Hepatocyte (in vitro differentiated cells): ENCODE results near the gene NDST3. TPM values are rescaled to one million over a fixed set of nuclear protein-coding genes. Genes with fewer than 3 reads are reported as not detected.

Experiments
- DNase-seq: peaks from one replicate; pipeline ENCODE4 v3.0.0-alpha.2; 2016; ENCODE audit warnings: low spot score
- H2AFZ ChIP-seq: fragments of 200-600 bp; sonication (generic); 2 replicates; pipeline ENCODE4 v1.6.0; 2016; ENCODE audit warnings: antibody characterized with exemption, mild to moderate bottlenecking
- H3K27ac ChIP-seq: fragments of 200-600 bp; sonication (generic); 2 replicates; pipeline ENCODE4 v1.5.1; 2016; ENCODE audit warnings: mild to moderate bottlenecking
- H3K27me3 ChIP-seq: fragments of 200-600 bp; sonication (generic); 2 replicates; pipeline ENCODE4 v1.6.1; 2016
- H3K36me3 ChIP-seq: fragments of 200-600 bp; sonication (generic); replicated peaks from 2 replicates; pipeline ENCODE4 v1.5.1; 2016; ENCODE audit warnings: low read depth; ENCODE audit not compliant: insufficient read depth
- H3K4me1 ChIP-seq: fragments of 200-600 bp; sonication (generic); 2 replicates; pipeline ENCODE4 v1.5.1; 2016; ENCODE audit warnings: mild to moderate bottlenecking, moderate library complexity; ENCODE audit not compliant: insufficient read depth
- H3K4me2 ChIP-seq: fragments of 200-600 bp; sonication (generic); 2 replicates; pipeline ENCODE4 v1.6.0; 2016
- H3K4me3 ChIP-seq: fragments of 200-600 bp; sonication (generic); 2 replicates; pipeline ENCODE4 v1.5.1; 2016; ENCODE audit warnings: mild to moderate bottlenecking
- H3K79me2 ChIP-seq: fragments of 200-600 bp; sonication (generic); 2 replicates; pipeline ENCODE4 v1.6.0; 2017; ENCODE audit warnings: mild to moderate bottlenecking
- H3K9me2 ChIP-seq: fragments of 200-600 bp; sonication (generic); replicated peaks from 2 replicates; pipeline ENCODE4 v1.6.0; 2017; ENCODE audit warnings: mild to moderate bottlenecking; ENCODE audit not compliant: insufficient read depth
- H3K9me3 ChIP-seq: fragments of 200-600 bp; sonication (generic); 2 replicates; pipeline ENCODE4 v1.5.1; 2016; ENCODE audit warnings: low read depth, mild to moderate bottlenecking
- H4K20me1 ChIP-seq: fragments of 200-600 bp; sonication (generic); 2 replicates; pipeline ENCODE4 v1.6.0; 2016; ENCODE audit warnings: mild to moderate bottlenecking; ENCODE audit not compliant: insufficient read depth, poor library complexity, severe bottlenecking
- CTCF ChIP-seq: fragments of 200-600 bp; sonication (generic); IDR thresholded peaks from 2 replicates; pipeline ENCODE4 v1.5.1; 2016; ENCODE audit warnings: antibody characterized with exemption, mild to moderate bottlenecking; ENCODE audit not compliant: poor library complexity
- EZH2 ChIP-seq: fragments of 200-600 bp; sonication (generic); IDR thresholded peaks from 2 replicates; pipeline ENCODE4 v1.6.1; 2016; ENCODE audit warnings: antibody characterized with exemption, mild to moderate bottlenecking, borderline replicate concordance
- EZH2phosphoT487 ChIP-seq: fragments of 200-600 bp; sonication (generic); IDR thresholded peaks from one replicate; pipeline ENCODE4 v1.6.1; 2018; ENCODE audit warnings: antibody characterized with exemption, mild to moderate bottlenecking, low read depth, moderate library complexity; ENCODE audit not compliant: unreplicated experiment, severe bottlenecking
- WGBS: methylation state at CpG from one replicate; pipeline ENCODE4 v1.1.6; 2016; ENCODE audit warnings: low lambda C conversion rate; ENCODE audit errors: missing lambda C conversion rate; 5-methylcytosine and 5-hydroxymethylcytosine counted together
- polyA plus RNA-seq: library from polyadenylated mRNA; unstranded; fragments of >200 nt; fragmentation: Nextera tagmentation; extraction: Ambion mirVana; gene quantifications from 2 replicates; pipeline ENCODE4 v1.2.1, GENCODE V29; 2016
- total RNA-seq: library from RNA; depleted of rRNA; stranded (reverse); fragments of >200 nt; gene quantifications from 2 replicates; pipeline ENCODE4 v1.2.3, GENCODE V29; 2014

Gene NDST3
- total and polyA plus RNA-seq, 2 experiments from 2014 or later, result 1.3 to 1.6 TPM

DNA sequence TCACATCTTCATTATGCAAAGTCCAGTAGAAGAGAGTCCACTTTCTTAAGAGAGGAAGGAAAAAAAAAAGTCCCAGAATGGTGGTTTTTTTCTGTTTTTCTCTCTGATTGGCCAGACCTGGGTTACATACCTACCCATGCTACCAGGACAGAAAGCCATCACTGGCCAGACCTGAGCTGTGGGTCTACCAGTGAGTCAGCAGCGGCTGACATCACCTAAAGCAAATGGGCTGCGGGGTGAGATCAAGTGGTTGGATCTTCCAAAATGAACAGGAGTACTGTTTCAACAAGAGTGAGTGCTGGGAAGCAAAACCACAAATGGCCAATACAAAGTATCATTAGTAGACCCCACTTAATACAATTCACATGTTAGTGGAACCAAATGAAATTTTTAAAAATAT, 1.6 kb upstream of the NDST3 start:
- peak; percentile 16 for DNase-seq
- no peaks in the 10 kb centered on the region for H3K9me2 ChIP-seq
- H3K27ac ChIP-seq, result no peak overlapping the region
- H3K36me3 ChIP-seq, result no peaks in the 10 kb centered on the region
- WGBS, result 41% methylated on average over 2 of the region's 2 CpGs
- peaks cover 28% of the 10 kb centered on the region for H3K27me3 ChIP-seq
- peak overlapping the region; percentile 85 for H3K4me2 ChIP-seq
- no peak overlapping the region for H3K4me3 ChIP-seq
- no peaks in the 10 kb centered on the region for H4K20me1 ChIP-seq
- peak overlapping the region; percentile 66 for H2AFZ ChIP-seq
- TF ChIP-seq EZH2 (no peak), CTCF (no peak), EZH2phosphoT487 (no peak)
- H3K4me1 ChIP-seq, result peaks cover 3% of the 10 kb centered on the region
- H3K79me2 ChIP-seq, result no peaks in the 10 kb centered on the region
- H3K9me3 ChIP-seq, result no peaks in the 10 kb centered on the region

- Histone ChIP-seq H3K27ac (peak overlapping the region; percentile 45), H2AFZ (peak overlapping the region; percentile 79)
- 1% methylated on average over 73 of the region's 100 CpGs for WGBS
Observed at GRCh38 chr4:118033148-118034052, 886 bp upstream of the NDST3 start.

DNA sequence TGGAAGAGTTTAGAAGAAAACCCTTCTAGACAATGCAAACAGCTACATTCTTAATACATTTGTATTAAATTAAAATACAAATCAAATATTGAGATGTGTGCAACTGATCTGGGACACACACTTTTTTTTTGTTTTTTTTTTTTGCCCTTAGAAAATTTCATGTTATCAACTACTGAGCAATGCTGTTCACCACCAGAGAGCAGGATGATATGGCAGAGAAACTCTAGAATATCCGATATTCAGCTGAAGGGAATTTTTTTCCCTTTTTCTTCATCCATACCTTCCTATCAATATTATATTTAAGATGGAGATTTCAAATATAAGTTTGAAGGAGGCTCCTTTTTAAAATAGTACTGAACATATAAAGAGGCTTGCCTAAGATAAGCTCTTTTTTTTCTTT, 1.0 kb downstream of the NDST3 start:
- TF ChIP-seq CTCF (no peak), EZH2 (no peak), EZH2phosphoT487 (no peak)
- H3K27me3 ChIP-seq, result peaks cover 28% of the 10 kb centered on the region
- no peaks in the 10 kb centered on the region for H3K9me3 ChIP-seq
- 76% methylated on average over 1 of the region's 1 CpG for WGBS
- no peaks in the 10 kb centered on the region for H3K36me3 ChIP-seq
- DNase-seq, result no peak
- H4K20me1 ChIP-seq, result no peaks in the 10 kb centered on the region
- no peaks in the 10 kb centered on the region for H3K79me2 ChIP-seq
- no peak overlapping the region for H2AFZ ChIP-seq
- no peak overlapping the region for H3K27ac ChIP-seq
- peaks cover 3% of the 10 kb centered on the region for H3K4me1 ChIP-seq
- no peak overlapping the region for H3K4me3 ChIP-seq
- no peaks in the 10 kb centered on the region for H3K9me2 ChIP-seq
- peak overlapping the region; percentile 85 for H3K4me2 ChIP-seq

More at GRCh38 chr4:118033148-118034052, 886 bp upstream of the NDST3 start:
- Histone ChIP-seq H3K4me1 (peaks cover 3% of the 10 kb centered on the region), H3K4me3 (peak overlapping the region; percentile 58), H3K4me2 (peak overlapping the region; percentile 85), H3K79me2 (no peaks in the 10 kb centered on the region), H3K9me2 (no peaks in the 10 kb centered on the region), H3K36me3 (no peaks in the 10 kb centered on the region), H3K9me3 (no peaks in the 10 kb centered on the region), H4K20me1 (no peaks in the 10 kb centered on the region), H3K27me3 (peaks cover 28% of the 10 kb centered on the region)
- DNase-seq, result peak; percentile 67
- no peak for TF ChIP-seq CTCF
- peak; percentile 43 for TF ChIP-seq EZH2
